ENCODE data around the gene FKBP4. TPM values are rescaled to one million over a fixed set of nuclear protein-coding genes. Genes with fewer than 3 reads are reported as not detected.

FKBP4 gene
- total RNA-seq, 1 donor: 20.9 TPM

GRCh38 chr12:2752676-2753371 lies 41.9 kb upstream of the FKBP4 start:
- peak; percentile 65 for DNase-seq (ENCODE audit: low read depth)
- TF ChIP-seq, protein P1, sequence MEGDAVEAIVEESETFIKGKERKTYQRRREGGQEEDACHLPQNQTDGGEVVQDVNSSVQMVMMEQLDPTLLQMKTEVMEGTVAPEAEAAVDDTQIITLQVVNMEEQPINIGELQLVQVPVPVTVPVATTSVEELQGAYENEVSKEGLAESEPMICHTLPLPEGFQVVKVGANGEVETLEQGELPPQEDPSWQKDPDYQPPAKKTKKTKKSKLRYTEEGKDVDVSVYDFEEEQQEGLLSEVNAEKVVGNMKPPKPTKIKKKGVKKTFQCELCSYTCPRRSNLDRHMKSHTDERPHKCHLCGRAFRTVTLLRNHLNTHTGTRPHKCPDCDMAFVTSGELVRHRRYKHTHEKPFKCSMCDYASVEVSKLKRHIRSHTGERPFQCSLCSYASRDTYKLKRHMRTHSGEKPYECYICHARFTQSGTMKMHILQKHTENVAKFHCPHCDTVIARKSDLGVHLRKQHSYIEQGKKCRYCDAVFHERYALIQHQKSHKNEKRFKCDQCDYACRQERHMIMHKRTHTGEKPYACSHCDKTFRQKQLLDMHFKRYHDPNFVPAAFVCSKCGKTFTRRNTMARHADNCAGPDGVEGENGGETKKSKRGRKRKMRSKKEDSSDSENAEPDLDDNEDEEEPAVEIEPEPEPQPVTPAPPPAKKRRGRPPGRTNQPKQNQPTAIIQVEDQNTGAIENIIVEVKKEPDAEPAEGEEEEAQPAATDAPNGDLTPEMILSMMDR (IDR thresholded peaks at IDR 0.05; ENCODE audit: insufficient read depth, low read length): peak; percentile 62
- H3K4me3 ChIP-seq (ENCODE audit: low read depth, low read length): no peak overlapping the region

- TF ChIP-seq, protein P1 (IDR thresholded peaks at IDR 0.05; ENCODE audit: insufficient read depth, low read length): no peak
- H3K4me3 ChIP-seq (ENCODE audit: low read depth, low read length): no peak overlapping the region
- DNase-seq (ENCODE audit: low read depth): no peak
Observed at GRCh38 chr12:2753536-2753935, 41.2 kb upstream of the FKBP4 start.

DNA sequence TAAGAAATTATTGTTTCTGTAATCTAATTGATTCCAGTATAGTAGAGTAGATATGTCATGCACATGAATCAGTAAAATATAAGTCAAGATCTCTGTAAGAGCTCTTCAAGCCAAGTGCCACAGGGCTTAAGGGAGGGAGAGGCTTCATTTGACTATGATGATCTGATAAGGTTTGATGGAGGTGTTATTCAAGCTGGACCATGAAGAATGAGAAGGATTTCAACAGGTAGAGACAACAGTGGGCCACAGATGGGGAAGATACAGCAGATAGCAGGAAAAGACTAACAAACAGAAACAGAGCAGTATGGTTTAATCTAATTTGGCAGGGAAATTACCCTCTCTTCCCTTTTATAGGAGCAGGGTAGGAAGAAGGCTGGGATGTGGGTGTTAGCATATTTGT lies 40.6 kb upstream of the FKBP4 start:
- DNase-seq (ENCODE audit: low read depth): no peak
- TF ChIP-seq, protein P1 (IDR thresholded peaks at IDR 0.05; ENCODE audit: insufficient read depth, low read length): no peak
- H3K4me3 ChIP-seq (ENCODE audit: low read depth, low read length): no peak overlapping the region

DNA sequence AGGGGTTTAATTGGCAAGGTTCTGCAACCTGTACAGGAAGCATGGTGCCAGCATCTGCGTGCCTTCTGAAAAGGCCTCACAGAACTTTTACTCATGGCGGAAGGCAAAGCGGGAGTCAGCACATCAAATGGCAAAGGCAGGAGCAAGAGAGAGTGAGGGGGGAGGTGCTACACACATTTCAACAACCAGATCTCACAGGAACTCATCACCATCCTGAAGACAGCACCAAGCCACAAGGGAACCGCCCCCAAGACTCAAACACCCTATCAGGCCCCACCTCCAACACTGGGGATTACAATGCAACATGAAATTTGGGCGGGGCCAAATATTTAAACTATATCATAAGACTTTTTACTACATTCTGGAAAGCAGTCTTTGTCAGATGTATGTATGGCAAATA lies 38.0 kb upstream of the FKBP4 start:
- TF ChIP-seq, protein P1 (IDR thresholded peaks at IDR 0.05; ENCODE audit: insufficient read depth, low read length): no peak
- H3K4me3 ChIP-seq (ENCODE audit: low read depth, low read length): no peak overlapping the region
- DNase-seq (ENCODE audit: low read depth): no peak

DNA sequence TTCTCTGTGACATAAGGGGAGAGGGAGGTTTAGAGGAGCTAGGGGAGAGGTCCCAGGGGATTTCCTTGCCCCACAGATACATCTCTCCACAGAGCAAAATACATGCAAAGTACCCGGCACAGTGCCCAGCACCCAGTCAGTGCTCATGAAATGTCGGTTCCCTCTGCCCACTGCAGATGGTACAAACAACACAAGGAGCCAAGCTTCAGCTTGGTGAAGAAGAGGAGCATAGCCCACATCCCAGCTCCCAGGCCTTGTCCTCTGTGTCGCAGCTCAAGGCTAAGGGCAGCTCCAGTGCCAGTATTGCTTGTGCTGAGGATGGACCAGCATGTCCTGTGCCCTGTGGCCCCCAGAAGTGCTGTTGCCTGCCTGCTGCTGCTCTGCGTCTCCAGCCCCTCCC lies 35.0 kb upstream of the FKBP4 start:
- TF ChIP-seq, protein P1 (IDR thresholded peaks at IDR 0.05; ENCODE audit: insufficient read depth, low read length): no peak
- no peak overlapping the region for H3K4me3 ChIP-seq (ENCODE audit: low read depth, low read length)
- DNase-seq (ENCODE audit: low read depth): no peak

- H3K4me3 ChIP-seq (ENCODE audit: low read depth, low read length): no peak overlapping the region
- no peak for DNase-seq (ENCODE audit: low read depth)
- TF ChIP-seq, protein P1 (IDR thresholded peaks at IDR 0.05; ENCODE audit: insufficient read depth, low read length): no peak
Observed at GRCh38 chr12:2764398-2764797, 30.4 kb upstream of the FKBP4 start.

DNA sequence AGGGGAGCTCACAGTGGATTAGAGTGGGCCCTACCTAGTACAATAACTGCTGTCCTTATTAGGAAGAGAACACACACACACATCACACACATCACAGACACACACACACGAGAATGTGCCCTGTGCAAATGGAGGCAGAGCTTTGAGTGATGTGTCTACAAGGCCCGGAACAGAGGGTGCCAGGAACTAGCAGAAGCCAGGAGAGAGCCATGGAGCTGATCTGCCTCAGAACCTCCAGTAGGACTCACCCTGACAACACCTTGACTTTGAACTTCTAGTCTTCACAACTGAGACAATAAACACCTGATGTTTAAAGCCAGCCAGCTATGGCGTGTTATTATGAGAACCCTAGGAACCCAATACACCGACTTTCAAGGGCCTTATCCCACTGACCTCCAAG lies 29.7 kb upstream of the FKBP4 start:
- DNase-seq (ENCODE audit: low read depth): no peak
- H3K4me3 ChIP-seq (ENCODE audit: low read depth, low read length): no peak overlapping the region
- TF ChIP-seq, protein P1 (IDR thresholded peaks at IDR 0.05; ENCODE audit: insufficient read depth, low read length): no peak
